ENCODE results near the gene BST1.
"Not testable (repeated sequence)": the region's sequence is repeated elsewhere in the genome, so short reads cannot be mapped to it uniquely, and the experiment has no call there.

Gene BST1

GRCh38 chr4:15753081-15753480 lies 50.2 kb downstream of the BST1 start:
- no peak for DNase-seq

GRCh38 chr4:15753786-15754185 lies 50.9 kb downstream of the BST1 start:
- no peak for DNase-seq

- peak; percentile 9 to 62 (median 34) for DNase-seq
These were observed 51.5 kb downstream of the BST1 start for GRCh38 chr4:15754323-15754722.

- DNase-seq: peak in 1 of 6 experiments; percentile 8
These were observed 52.7 kb downstream of the BST1 start for GRCh38 chr4:15755321-15756155.

GRCh38 chr4:15756361-15756861 lies 53.5 kb downstream of the BST1 start:
- peak; percentile 37 to 80 (median 60) for DNase-seq

- DNase-seq: no peak
These were observed 54.2 kb downstream of the BST1 start for GRCh38 chr4:15757054-15757453.

- DNase-seq: no peak
These were observed 55.4 kb downstream of the BST1 start for GRCh38 chr4:15758294-15758693.

- DNase-seq: not testable (repeated sequence)
These were observed 59.6 kb downstream of the BST1 start for GRCh38 chr4:15762460-15762859.

GRCh38 chr4:15765391-15765790 lies 62.5 kb downstream of the BST1 start:
- peak in 2 of 6 experiments; percentile 18 to 47 for DNase-seq

- peak; percentile 10 to 83 (median 62) for DNase-seq
These were observed 63.2 kb downstream of the BST1 start for GRCh38 chr4:15765910-15766697.

- DNase-seq: no peak
These were observed 64.0 kb downstream of the BST1 start for GRCh38 chr4:15766821-15767220.

- DNase-seq: no peak
These were observed 66.3 kb downstream of the BST1 start for GRCh38 chr4:15769202-15769601.

- no peak for DNase-seq
These were observed 68.6 kb downstream of the BST1 start for GRCh38 chr4:15771216-15772058.

- no peak for DNase-seq
These were observed 71.2 kb downstream of the BST1 start for GRCh38 chr4:15774020-15774420.

GRCh38 chr4:15776871-15777648 lies 74.2 kb downstream of the BST1 start:
- no peak for DNase-seq

GRCh38 chr4:15777697-15778288 lies 74.9 kb downstream of the BST1 start:
- peak in 1 of 6 experiments; percentile 13 for DNase-seq

- DNase-seq: peak in 5 of 6 experiments; percentile 7 to 60 (median 32)
These were observed 75.7 kb downstream of the BST1 start, which contains the start of gene CD38 for GRCh38 chr4:15778289-15779241. TSS of gene CD38 (plus strand) at chr4:15778328. CDS start at chr4:15778415, 87 bp downstream.

- DNase-seq: peak in 1 of 6 experiments; percentile 36
These were observed 76.4 kb downstream of the BST1 start for GRCh38 chr4:15779306-15779705.

- no peak for DNase-seq
These were observed 76.9 kb downstream of the BST1 start for GRCh38 chr4:15779809-15780208.

All from stimulated activated naive CD4-positive, alpha-beta T cell (primary cell).